Left ventricle myocardium inferior (tissue), 1 donor: ENCODE data around the gene MGAT1. TPM values are rescaled to one million over a fixed set of nuclear protein-coding genes. Genes with fewer than 3 reads are reported as not detected.

Experiments
- DNase-seq: peaks from one replicate; pipeline ENCODE4 v3.0.0-alpha.2; 2020
- H3K27ac ChIP-seq: fragments of 200-600 bp; replicated peaks from 2 replicates; pipeline ENCODE4 v1.8.0; 2021
- H3K27me3 ChIP-seq: fragments of 200-600 bp; 2 replicates; pipeline ENCODE4 v1.8.0; 2021; ENCODE audit warnings: low read depth
- H3K36me3 ChIP-seq: fragments of 200-600 bp; 2 replicates; pipeline ENCODE4 v1.8.0; 2021
- H3K4me1 ChIP-seq: fragments of 200-600 bp; 2 replicates; pipeline ENCODE4 v1.8.0; 2021
- H3K4me3 ChIP-seq: fragments of 200-600 bp; 2 replicates; pipeline ENCODE4 v1.8.0; 2021; ENCODE audit warnings: mild to moderate bottlenecking, moderate library complexity
- H3K9me3 ChIP-seq: fragments of 200-600 bp; replicated peaks from 2 replicates; pipeline ENCODE4 v1.8.0; 2021
- CTCF ChIP-seq: fragments of 200-600 bp; IDR thresholded peaks from 2 replicates; pipeline ENCODE4 v1.8.0; 2021; ENCODE audit warnings: antibody characterized with exemption, mild to moderate bottlenecking, borderline replicate concordance
- intact Hi-C: fragments of 100-400 bp; cut with micrococcal nuclease; formaldehyde crosslinking; loops from one replicate; pipeline ENCODE4 v1.11.0; 2022
- total RNA-seq: library from RNA; stranded (reverse); fragmentation: NEBNext Ultra II Directional; extraction: Animal tissue kit (Norgen Biotek cat#: 25700); gene quantifications from one replicate; pipeline ENCODE4 v1.2.1, GENCODE V29; 2021
- donor health status: DM: no; HTN: yes; CAD: no; lungs with severe emphysema.

The MGAT1 gene
- total RNA-seq, 1 donor from 2014 or later: 60.4 TPM

DNA sequence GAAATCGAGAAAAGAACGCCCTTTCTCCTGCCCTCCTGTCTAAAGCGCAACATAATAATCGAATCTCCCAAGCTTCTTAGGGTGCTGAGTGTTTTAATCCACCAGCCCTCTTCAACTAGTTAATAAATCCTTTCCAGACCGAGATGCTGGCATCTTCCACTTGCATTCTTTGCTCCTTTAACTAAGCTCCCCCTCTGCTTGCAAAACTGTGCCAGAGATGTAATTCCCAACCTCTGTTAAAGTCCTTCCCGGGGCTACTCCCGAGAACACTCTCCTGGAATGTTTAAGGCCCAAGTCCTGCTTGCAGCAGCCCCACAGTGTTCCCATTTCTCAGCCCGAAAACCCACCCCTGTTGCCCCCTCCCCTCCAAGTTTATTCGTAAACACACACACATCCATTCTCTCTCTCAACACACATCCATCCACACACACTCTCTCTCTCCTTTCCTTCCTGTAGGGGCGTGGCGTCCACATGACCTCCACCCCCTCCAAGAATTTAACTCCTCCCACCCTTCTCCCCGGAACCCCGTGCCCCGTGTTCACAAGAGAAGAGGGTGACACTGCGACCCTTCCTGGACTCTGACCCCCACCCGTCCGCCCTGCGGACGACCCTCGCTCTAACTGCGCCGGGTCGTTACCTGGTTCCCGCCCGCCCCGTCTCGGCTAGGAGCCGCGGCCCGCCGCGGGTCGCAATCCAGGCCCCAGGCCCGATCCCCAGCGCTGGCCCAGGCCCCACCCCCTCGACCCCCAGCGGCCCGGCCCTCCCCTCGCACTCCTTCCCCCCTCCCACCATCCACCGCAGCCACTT, 7.0 kb upstream of the MGAT1 start:
- Histone ChIP-seq H3K27me3 (no peaks in the 10 kb centered on the region), H3K4me1 (peaks cover 77% of the 10 kb centered on the region), H3K9me3 (no peaks in the 10 kb centered on the region), H3K27ac (peak overlapping the region; percentile 100), H3K4me3 (peak overlapping the region; percentile 77), H3K36me3 (peaks cover 12% of the 10 kb centered on the region)
- intact Hi-C loops: no loop called here
- no peak for TF ChIP-seq CTCF
- peak; percentile 91 for DNase-seq

- peak overlapping the region; percentile 100 for H3K27ac ChIP-seq
- no peaks in the 10 kb centered on the region for H3K9me3 ChIP-seq
- H3K4me1 ChIP-seq: peaks cover 87% of the 10 kb centered on the region
- intact Hi-C loops: no loop called here
- peaks cover 12% of the 10 kb centered on the region for H3K36me3 ChIP-seq
- peak overlapping the region; percentile 77 for H3K4me3 ChIP-seq
- no peaks in the 10 kb centered on the region for H3K27me3 ChIP-seq
- no peak for DNase-seq
- TF ChIP-seq CTCF: no peak
These were observed 5.9 kb upstream of the MGAT1 start for GRCh38 chr5:180808461-180809000.

DNA sequence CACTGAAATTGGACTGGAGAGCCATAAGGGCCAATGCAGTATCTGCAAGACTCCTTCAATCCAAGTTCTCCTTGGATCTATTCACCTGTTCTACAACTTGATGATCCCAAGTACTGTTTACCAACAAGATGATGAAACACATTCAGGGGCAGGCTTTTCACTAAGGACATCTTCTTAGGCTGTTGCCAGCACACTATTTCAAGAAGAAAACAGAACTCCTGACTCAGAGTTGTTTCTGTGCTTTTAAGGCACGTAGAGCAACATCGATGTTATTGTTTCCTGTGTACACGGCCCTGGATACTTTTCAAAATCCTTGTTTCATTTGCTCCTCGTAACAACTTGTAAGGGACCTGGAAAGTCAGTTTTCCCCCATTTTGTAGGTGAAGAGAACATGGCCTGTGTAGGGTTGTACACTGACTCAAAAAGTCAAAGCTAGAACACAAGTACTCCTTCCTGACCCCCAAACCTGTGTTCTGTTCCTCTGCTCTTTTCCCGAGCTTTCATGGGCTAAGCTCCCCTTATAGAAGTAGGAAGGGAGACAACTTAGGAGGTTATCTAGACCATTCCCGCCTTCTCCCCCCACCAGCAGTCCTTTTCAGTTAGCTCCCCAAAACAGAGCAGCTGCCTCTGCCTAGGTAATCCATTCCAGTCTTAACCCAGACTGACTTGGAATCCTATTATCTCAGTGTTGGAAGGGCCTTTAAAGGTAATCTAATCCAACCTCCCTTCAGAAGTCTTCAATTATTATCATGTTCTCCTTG, 5.2 kb upstream of the MGAT1 start:
- Histone ChIP-seq H3K4me1 (peaks cover 90% of the 10 kb centered on the region), H3K27me3 (no peaks in the 10 kb centered on the region), H3K4me3 (peak overlapping the region; percentile 77), H3K27ac (peak overlapping the region; percentile 100), H3K36me3 (peaks cover 12% of the 10 kb centered on the region), H3K9me3 (no peaks in the 10 kb centered on the region)
- no peak for DNase-seq
- TF ChIP-seq CTCF: no peak
- intact Hi-C loops: no loop called here

- no peak for DNase-seq
- Histone ChIP-seq H3K9me3 (no peaks in the 10 kb centered on the region), H3K27me3 (no peaks in the 10 kb centered on the region), H3K36me3 (peaks cover 12% of the 10 kb centered on the region), H3K4me3 (peak overlapping the region; percentile 77), H3K27ac (peak overlapping the region; percentile 100), H3K4me1 (peaks cover 89% of the 10 kb centered on the region)
- no peak for TF ChIP-seq CTCF
- intact Hi-C loops: no loop called here
These were observed 4.4 kb upstream of the MGAT1 start for GRCh38 chr5:180807046-180807445.

GRCh38 chr5:180806351-180807011, 3.9 kb upstream of the MGAT1 start:
- H3K9me3 ChIP-seq: no peaks in the 10 kb centered on the region
- intact Hi-C loops: no loop called here
- peaks cover 89% of the 10 kb centered on the region for H3K4me1 ChIP-seq
- H3K36me3 ChIP-seq: peaks cover 12% of the 10 kb centered on the region
- DNase-seq: no peak
- H3K27ac ChIP-seq: peak overlapping the region; percentile 100
- no peak for TF ChIP-seq CTCF
- H3K4me3 ChIP-seq: peak overlapping the region; percentile 77
- no peaks in the 10 kb centered on the region for H3K27me3 ChIP-seq
